Fibroblast of lung (primary cell): Measurements from ENCODE around the gene ODAM.

Experiments used
- CTCF ChIP-seq, 2 donors: IDR thresholded peaks in 1 of 2; conservative IDR thresholded peaks in 1 of 2; 1 replicate in 1 of 2; 2 replicates in 1 of 2; pipeline ENCODE4 v1.5.1; 2011 to 2012; ENCODE audit warnings: low read length in 2 of 2, control low read depth in 1 of 2, inconsistent platforms in 1 of 2, low read depth in 1 of 2, mild to moderate bottlenecking in 1 of 2
- EZH2 ChIP-seq: IDR thresholded peaks from 2 replicates; pipeline ENCODE4 v1.5.1; 2012; ENCODE audit warnings: low read length, control low read depth, mild to moderate bottlenecking; ENCODE audit errors: missing control alignments

GRCh38 chr4:70181864-70182263 lies 13.7 kb upstream of the ODAM start:
- TF ChIP-seq CTCF (conservative IDR thresholded peaks at IDR 0.05 in 1 of 2, IDR thresholded peaks at IDR 0.05 in 1 of 2; ENCODE audit: low read depth in 1 of 2, low read length in 2 of 2) (no peak), EZH2 (no peak)
